A673 (cell line): ENCODE results near the gene KRT40.

Experiments used
- EZH2 ChIP-seq: fragments of 200-600 bp; sonication (generic); IDR thresholded peaks from 2 replicates; pipeline ENCODE4 v1.6.1; 2017; ENCODE audit warnings: borderline replicate concordance, low read depth, mild to moderate bottlenecking, mixed read lengths, antibody characterized with exemption, low read length; ENCODE audit not compliant: poor library complexity, severe bottlenecking
- TF ChIP-seq, protein P1 (sequence below): fragments of 300-800, 200-600 bp; sonication (generic); conservative IDR thresholded peaks from 2 replicates; pipeline ENCODE4 v1.5.1; 2017; ENCODE audit warnings: low read depth, mild to moderate bottlenecking, antibody characterized with exemption, low read length, moderate library complexity, mixed read lengths

DNA sequence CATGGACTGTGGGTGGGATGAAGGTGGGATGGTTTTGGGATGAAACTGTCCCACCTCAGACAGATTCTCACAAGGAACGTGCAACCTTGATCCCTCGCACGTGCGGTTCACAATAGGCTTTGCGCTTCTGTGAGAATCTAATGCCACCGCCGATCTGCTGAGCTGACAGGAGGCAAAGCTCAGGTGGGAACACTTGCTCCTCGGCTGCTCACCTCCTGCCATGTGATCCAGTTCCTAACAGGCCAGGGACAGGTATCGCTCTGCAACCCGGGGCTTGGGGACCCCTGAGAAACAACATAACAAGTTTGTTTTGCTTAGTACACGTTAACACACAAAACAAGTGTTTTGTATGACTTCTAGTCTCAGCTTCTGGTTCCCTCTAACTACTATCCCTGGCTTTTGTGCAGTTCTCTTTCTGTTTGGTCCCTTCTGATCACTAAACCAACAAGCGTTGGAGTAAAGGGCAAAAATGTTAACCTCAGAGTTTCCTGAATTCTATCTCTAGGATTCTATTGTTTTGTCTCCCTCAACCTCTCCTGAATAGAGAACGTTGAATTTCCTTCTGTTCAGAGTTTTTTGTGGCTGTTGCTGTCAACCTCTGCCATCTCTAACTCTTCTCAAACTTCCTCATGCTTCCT, 32.6 kb upstream of the KRT40 start:
- TF ChIP-seq, protein P1, sequence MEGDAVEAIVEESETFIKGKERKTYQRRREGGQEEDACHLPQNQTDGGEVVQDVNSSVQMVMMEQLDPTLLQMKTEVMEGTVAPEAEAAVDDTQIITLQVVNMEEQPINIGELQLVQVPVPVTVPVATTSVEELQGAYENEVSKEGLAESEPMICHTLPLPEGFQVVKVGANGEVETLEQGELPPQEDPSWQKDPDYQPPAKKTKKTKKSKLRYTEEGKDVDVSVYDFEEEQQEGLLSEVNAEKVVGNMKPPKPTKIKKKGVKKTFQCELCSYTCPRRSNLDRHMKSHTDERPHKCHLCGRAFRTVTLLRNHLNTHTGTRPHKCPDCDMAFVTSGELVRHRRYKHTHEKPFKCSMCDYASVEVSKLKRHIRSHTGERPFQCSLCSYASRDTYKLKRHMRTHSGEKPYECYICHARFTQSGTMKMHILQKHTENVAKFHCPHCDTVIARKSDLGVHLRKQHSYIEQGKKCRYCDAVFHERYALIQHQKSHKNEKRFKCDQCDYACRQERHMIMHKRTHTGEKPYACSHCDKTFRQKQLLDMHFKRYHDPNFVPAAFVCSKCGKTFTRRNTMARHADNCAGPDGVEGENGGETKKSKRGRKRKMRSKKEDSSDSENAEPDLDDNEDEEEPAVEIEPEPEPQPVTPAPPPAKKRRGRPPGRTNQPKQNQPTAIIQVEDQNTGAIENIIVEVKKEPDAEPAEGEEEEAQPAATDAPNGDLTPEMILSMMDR: no peak
- TF ChIP-seq EZH2: no peak
